ENCODE data around the gene CTNNBL1. TPM values are rescaled to one million over a fixed set of nuclear protein-coding genes. Genes with fewer than 3 reads are reported as not detected.

Gene CTNNBL1
- total RNA-seq, 1 experiment from 2014 or later: 37.6 TPM

- DNase-seq (ENCODE audit: extremely low read depth, low read depth): no peak
These were observed 180.1 kb downstream of the CTNNBL1 start for GRCh38 chr20:37873884-37874283.

GRCh38 chr20:37875460-37876175, 181.8 kb downstream of the CTNNBL1 start:
- DNase-seq (ENCODE audit: extremely low read depth, low read depth): no peak

- no peak for DNase-seq (ENCODE audit: extremely low read depth, low read depth)
These were observed 183.0 kb downstream of the CTNNBL1 start for GRCh38 chr20:37876863-37877262.

GRCh38 chr20:37877832-37878772, 184.3 kb downstream of the CTNNBL1 start:
- DNase-seq (ENCODE audit: extremely low read depth, low read depth): no peak

- DNase-seq (ENCODE audit: extremely low read depth, low read depth): no peak
These were observed 185.2 kb downstream of the CTNNBL1 start for GRCh38 chr20:37878835-37879599.

- no peak for DNase-seq (ENCODE audit: extremely low read depth, low read depth)
These were observed 186.0 kb downstream of the CTNNBL1 start for GRCh38 chr20:37879843-37880242.

GRCh38 chr20:37880726-37881591, 187.1 kb downstream of the CTNNBL1 start:
- no peak for DNase-seq (ENCODE audit: extremely low read depth, low read depth)

- no peak for DNase-seq (ENCODE audit: extremely low read depth, low read depth)
These were observed 187.9 kb downstream of the CTNNBL1 start for GRCh38 chr20:37881601-37882343.

GRCh38 chr20:37882961-37883712, 189.3 kb downstream of the CTNNBL1 start:
- DNase-seq (ENCODE audit: extremely low read depth, low read depth): no peak

- no peak for DNase-seq (ENCODE audit: extremely low read depth, low read depth)
These were observed 191.2 kb downstream of the CTNNBL1 start for GRCh38 chr20:37885042-37885441.

GRCh38 chr20:37885593-37886503, 192.0 kb downstream of the CTNNBL1 start:
- no peak for DNase-seq (ENCODE audit: extremely low read depth, low read depth)

GRCh38 chr20:37886851-37887297, 193.0 kb downstream of the CTNNBL1 start:
- DNase-seq (ENCODE audit: extremely low read depth, low read depth): no peak

- no peak for DNase-seq (ENCODE audit: extremely low read depth, low read depth)
These were observed 194.8 kb downstream of the CTNNBL1 start for GRCh38 chr20:37888641-37889040.

- DNase-seq (ENCODE audit: extremely low read depth, low read depth): no peak
These were observed 196.3 kb downstream of the CTNNBL1 start for GRCh38 chr20:37890108-37890507.

GRCh38 chr20:37890643-37891042, 196.8 kb downstream of the CTNNBL1 start:
- no peak for DNase-seq (ENCODE audit: extremely low read depth, low read depth)

- DNase-seq (ENCODE audit: extremely low read depth, low read depth): no peak
These were observed 198.2 kb downstream of the CTNNBL1 start for GRCh38 chr20:37892001-37892400.

- no peak for DNase-seq (ENCODE audit: extremely low read depth, low read depth)
These were observed 199.9 kb downstream of the CTNNBL1 start for GRCh38 chr20:37893566-37894241.

Measured in NCI-H460 (cell line).